ENCODE data around the gene OSER1.

DNA sequence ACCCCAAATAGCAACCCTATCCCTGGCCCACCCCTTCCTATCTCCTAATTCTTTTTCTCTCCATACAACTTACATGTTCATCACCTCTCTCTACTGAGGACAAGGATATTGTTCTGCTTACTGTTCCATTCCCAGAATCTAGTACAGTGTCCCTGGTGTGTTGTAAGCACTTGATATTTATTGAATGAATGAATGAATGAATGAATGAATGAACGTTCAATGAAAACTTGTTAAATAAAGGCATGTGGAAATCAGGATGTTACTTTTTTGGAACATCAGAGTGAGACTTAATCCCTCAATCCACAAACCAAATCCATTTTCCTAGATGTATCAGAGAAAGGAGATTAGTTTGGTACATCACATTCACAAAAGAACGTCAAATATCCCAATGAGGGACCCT lies 16.8 kb downstream of the OSER1 start:
- no peak for TF ChIP-seq POLR2A (IDR thresholded peaks at IDR 0.05)
- TF ChIP-seq, protein P1, sequence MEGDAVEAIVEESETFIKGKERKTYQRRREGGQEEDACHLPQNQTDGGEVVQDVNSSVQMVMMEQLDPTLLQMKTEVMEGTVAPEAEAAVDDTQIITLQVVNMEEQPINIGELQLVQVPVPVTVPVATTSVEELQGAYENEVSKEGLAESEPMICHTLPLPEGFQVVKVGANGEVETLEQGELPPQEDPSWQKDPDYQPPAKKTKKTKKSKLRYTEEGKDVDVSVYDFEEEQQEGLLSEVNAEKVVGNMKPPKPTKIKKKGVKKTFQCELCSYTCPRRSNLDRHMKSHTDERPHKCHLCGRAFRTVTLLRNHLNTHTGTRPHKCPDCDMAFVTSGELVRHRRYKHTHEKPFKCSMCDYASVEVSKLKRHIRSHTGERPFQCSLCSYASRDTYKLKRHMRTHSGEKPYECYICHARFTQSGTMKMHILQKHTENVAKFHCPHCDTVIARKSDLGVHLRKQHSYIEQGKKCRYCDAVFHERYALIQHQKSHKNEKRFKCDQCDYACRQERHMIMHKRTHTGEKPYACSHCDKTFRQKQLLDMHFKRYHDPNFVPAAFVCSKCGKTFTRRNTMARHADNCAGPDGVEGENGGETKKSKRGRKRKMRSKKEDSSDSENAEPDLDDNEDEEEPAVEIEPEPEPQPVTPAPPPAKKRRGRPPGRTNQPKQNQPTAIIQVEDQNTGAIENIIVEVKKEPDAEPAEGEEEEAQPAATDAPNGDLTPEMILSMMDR (IDR thresholded peaks at IDR 0.05), result no peak

All from right lobe of liver (tissue), 4 donors.